CD4-positive, alpha-beta T cell (primary cell): Measurements from ENCODE around the gene KCNMA1. TPM values are rescaled to one million over a fixed set of nuclear protein-coding genes. Genes with fewer than 3 reads are reported as not detected.

Experiments
- ATAC-seq: fragments of 200-7000 bp; cut with Tn5 transposase; one replicate; pipeline ENCODE4 v1.10.0; 2022; ENCODE audit warnings: mild to moderate bottlenecking; ENCODE audit not compliant: poor library complexity
- CTCF ChIA-PET: fragments of 350-600 bp; sonication (Branson Sonifier 250); formaldehyde crosslinking; loops from one replicate; lab custom pipeline; 2021; ENCODE audit warnings: antibody characterized with exemption, inconsistent platforms; lab: Charles Lee
- POLR2A ChIA-PET: fragments of 350-600 bp; sonication (Branson Sonifier 250); formaldehyde crosslinking; loops from one replicate; lab custom pipeline; 2021; ENCODE audit warnings: antibody characterized with exemption, inconsistent platforms; lab: Charles Lee
- DNase-seq, 14 experiments: peaks; one replicate each; pipeline ENCODE4 v3.0.0-alpha.2; 2013 to 2020; ENCODE audit warnings: mixed read lengths in 2 of 14
- H3K27ac ChIP-seq, 2 donors: one replicate each; pipeline versions ENCODE4 v1.5.1 to v1.7.0; 2013; ENCODE audit warnings: low read length in 2 of 2, low read depth in 1 of 2, mild to moderate bottlenecking in 1 of 2
- H3K27me3 ChIP-seq, 2 experiments: 1 replicate in 1 of 2; 2 replicates in 1 of 2; pipeline versions ENCODE4 v1.6.1 to v1.7.0; 2013; ENCODE audit warnings: low read length in 2 of 2, control low read depth in 1 of 2, mild to moderate bottlenecking in 1 of 2, moderate library complexity in 1 of 2; ENCODE audit not compliant: insufficient read depth in 2 of 2, control insufficient read depth in 1 of 2
- H3K36me3 ChIP-seq: one replicate; pipeline ENCODE4 v1.6.1; 2013; ENCODE audit warnings: low read length, control low read depth; ENCODE audit not compliant: insufficient read depth
- H3K4me1 ChIP-seq: one replicate; pipeline ENCODE4 v1.6.1; 2013; ENCODE audit warnings: low read length, control low read depth; ENCODE audit not compliant: insufficient read depth
- H3K4me3 ChIP-seq: one replicate; pipeline ENCODE4 v1.5.1; 2013; ENCODE audit warnings: mild to moderate bottlenecking, low read length, moderate library complexity
- H3K9me3 ChIP-seq, 2 experiments: 1 replicate in 1 of 2; 2 replicates in 1 of 2; pipeline versions ENCODE4 v1.6.1 to v1.7.0; 2013; ENCODE audit warnings: low read length in 2 of 2, mild to moderate bottlenecking in 2 of 2, control low read depth in 1 of 2, moderate library complexity in 1 of 2; ENCODE audit not compliant: control insufficient read depth in 1 of 2, insufficient read depth in 1 of 2
- H3K27ac Mint-ChIP-seq: one replicate; pipeline ENCODE4 v1.8.0; 2020; ENCODE audit warnings: mixed read lengths
- H3K27me3 Mint-ChIP-seq: one replicate; pipeline ENCODE4 v1.8.0; 2021; ENCODE audit warnings: mixed read lengths
- H3K36me3 Mint-ChIP-seq: one replicate; pipeline ENCODE4 v1.8.0; 2021; ENCODE audit warnings: low read depth, mixed read lengths
- H3K4me1 Mint-ChIP-seq: one replicate; pipeline ENCODE4 v1.8.0; 2021; ENCODE audit warnings: low read depth, mixed read lengths
- H3K4me3 Mint-ChIP-seq: one replicate; pipeline ENCODE4 v1.8.0; 2020; ENCODE audit warnings: mild to moderate bottlenecking, mixed read lengths
- H3K9me3 Mint-ChIP-seq: one replicate; pipeline ENCODE4 v1.8.0; 2020; ENCODE audit warnings: mixed read lengths
- intact Hi-C, 2 experiments: fragments of 100-400 bp; cut with DNase I in 1 of 2; cut with micrococcal nuclease in 1 of 2; formaldehyde crosslinking; loops; one replicate each; pipeline versions ENCODE4 v1.15.1 to v1.9.0; 2023 to 2025; cut with DNase I, micrococcal nuclease
- total RNA-seq, 174 experiments: library from RNA in 2 of 174; stranded (reverse) in 2 of 174; gene quantifications; one replicate each; pipeline ENCODE4 v1.2.3 and lab custom pipeline; 2021 to 2026
- TF ChIP-seq, protein P1 (sequence below): fragments of 200-600 bp; IDR thresholded peaks from one replicate; pipeline ENCODE4 v1.8.0; 2022; ENCODE audit warnings: antibody characterized with exemption, mild to moderate bottlenecking

KCNMA1 gene
- total RNA-seq, 2 experiments from 2014 or later, result not detected

DNA sequence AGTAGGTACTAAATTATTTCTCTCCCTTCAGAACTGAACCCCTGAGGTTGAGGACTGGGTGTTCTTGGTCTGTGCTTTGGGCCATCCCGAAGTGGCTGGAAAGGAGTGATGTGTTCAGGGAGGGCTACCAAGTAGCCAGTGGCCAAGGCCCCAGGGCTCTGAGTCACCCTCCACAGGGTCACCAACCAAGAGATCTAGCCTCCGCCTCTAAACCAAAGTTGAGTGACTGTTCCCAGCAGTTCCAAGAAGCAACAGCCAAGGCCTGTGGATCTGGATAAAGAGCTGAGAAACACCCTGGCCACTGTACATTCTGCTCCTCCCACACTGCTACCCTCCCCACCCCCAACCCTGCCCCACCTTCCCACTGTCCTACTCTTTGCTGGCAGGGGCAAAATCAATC is 35.5 kb upstream of the KCNMA1 start:
- H3K36me3 ChIP-seq, result no peaks in the 10 kb centered on the region
- H3K4me3 ChIP-seq, result no peak overlapping the region
- H3K9me3 ChIP-seq, result peaks cover 0 to 3% of the 10 kb centered on the region in 2 experiments
- Mint-ChIP-seq H3K4me3 (no peak overlapping the region), H3K36me3 (no peaks in the 10 kb centered on the region), H3K27me3 (peaks cover 31% of the 10 kb centered on the region), H3K9me3 (no peaks in the 10 kb centered on the region), H3K27ac (no peak overlapping the region), H3K4me1 (no peaks in the 10 kb centered on the region)
- intact Hi-C loops, result no loop called here
- peaks cover 0 to 2% of the 10 kb centered on the region in 2 experiments for H3K27me3 ChIP-seq
- no peaks in the 10 kb centered on the region for H3K4me1 ChIP-seq
- ATAC-seq, result no peak
- ChIA-PET CTCF (no interaction called here), POLR2A (no interaction called here)
- TF ChIP-seq, protein P1, sequence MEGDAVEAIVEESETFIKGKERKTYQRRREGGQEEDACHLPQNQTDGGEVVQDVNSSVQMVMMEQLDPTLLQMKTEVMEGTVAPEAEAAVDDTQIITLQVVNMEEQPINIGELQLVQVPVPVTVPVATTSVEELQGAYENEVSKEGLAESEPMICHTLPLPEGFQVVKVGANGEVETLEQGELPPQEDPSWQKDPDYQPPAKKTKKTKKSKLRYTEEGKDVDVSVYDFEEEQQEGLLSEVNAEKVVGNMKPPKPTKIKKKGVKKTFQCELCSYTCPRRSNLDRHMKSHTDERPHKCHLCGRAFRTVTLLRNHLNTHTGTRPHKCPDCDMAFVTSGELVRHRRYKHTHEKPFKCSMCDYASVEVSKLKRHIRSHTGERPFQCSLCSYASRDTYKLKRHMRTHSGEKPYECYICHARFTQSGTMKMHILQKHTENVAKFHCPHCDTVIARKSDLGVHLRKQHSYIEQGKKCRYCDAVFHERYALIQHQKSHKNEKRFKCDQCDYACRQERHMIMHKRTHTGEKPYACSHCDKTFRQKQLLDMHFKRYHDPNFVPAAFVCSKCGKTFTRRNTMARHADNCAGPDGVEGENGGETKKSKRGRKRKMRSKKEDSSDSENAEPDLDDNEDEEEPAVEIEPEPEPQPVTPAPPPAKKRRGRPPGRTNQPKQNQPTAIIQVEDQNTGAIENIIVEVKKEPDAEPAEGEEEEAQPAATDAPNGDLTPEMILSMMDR, result no peak
- no peak overlapping the region for H3K27ac ChIP-seq
- no peak for DNase-seq

DNA sequence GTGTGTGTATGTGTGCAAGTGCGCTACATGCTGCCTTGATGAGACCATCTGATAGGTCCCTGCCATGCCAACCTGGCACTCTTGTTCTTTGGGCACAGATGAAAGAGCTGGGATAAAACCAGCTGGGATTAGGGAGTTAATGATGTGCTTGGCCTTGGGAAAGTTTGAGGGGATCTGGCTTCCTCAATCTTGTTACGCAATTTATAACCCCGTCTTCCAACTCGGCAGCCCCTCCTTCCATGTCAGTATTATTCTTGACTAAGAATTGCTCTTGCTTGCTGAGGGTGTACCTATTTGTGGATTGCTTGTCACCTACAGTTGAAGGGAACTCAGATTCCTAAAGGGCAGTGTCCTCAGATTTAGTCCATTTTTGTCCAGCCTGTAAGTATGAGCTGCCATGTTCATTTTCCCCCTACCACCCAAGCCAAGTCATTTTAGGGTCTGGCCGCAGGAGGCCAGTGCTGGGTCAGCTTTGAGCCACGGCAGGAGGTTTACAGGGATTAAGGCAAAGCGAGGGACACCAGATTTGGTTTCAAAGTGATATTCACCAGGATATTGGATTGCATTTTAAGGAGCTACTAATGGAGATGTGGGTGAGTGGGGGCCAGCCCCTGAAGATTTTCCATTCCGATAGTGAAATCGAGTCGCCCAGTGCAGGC is 34.1 kb upstream of the KCNMA1 start:
- TF ChIP-seq, protein P1, result no peak
- ATAC-seq, result no peak
- no peak overlapping the region for H3K27ac ChIP-seq
- Mint-ChIP-seq H3K4me3 (no peak overlapping the region), H3K36me3 (no peaks in the 10 kb centered on the region), H3K27ac (no peak overlapping the region), H3K4me1 (no peaks in the 10 kb centered on the region), H3K27me3 (peaks cover 44% of the 10 kb centered on the region), H3K9me3 (no peaks in the 10 kb centered on the region)
- ChIA-PET POLR2A (no interaction called here), CTCF (no interaction called here)
- no peak for DNase-seq
- no peak overlapping the region for H3K4me3 ChIP-seq
- no peaks in the 10 kb centered on the region for H3K4me1 ChIP-seq
- intact Hi-C loops, result no loop called here
- no peaks in the 10 kb centered on the region for H3K27me3 ChIP-seq
- H3K36me3 ChIP-seq, result no peaks in the 10 kb centered on the region
- peaks cover 0 to 3% of the 10 kb centered on the region in 2 experiments for H3K9me3 ChIP-seq

DNA sequence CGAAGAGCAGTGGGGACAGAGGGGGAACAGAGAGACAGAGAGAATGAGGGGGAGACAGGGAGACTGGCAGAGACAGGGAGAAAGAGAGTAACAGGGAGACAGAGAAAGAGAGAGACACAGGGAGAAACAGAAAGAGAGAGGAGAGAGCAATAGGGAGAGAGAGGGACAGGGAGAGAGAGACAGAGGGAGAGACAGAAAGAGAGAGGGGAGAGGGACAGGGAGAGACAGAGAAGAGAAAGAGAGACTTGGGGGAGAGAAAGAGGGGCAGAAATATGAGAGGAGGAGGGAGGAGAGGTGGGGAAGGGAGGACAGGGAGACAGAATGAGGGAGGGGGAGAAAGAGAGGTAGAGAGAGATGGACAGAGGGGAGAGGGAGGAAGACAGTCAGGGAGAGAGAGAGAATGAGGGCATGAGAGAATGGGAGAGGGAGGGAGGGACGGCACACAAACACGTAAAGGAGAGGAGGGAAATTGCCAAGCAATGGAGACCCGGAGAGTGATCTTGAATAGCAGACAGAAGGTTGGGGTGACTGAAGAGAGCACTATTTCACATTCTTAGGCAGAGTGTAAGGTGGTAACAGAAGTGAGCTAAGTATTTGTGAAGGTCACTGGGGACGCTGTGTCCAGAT is 33.3 kb upstream of the KCNMA1 start:
- Mint-ChIP-seq H3K36me3 (no peaks in the 10 kb centered on the region), H3K9me3 (no peaks in the 10 kb centered on the region), H3K27ac (no peak overlapping the region), H3K4me1 (no peaks in the 10 kb centered on the region), H3K27me3 (peaks cover 48% of the 10 kb centered on the region), H3K4me3 (no peak overlapping the region)
- CTCF ChIA-PET, result no interaction called here
- TF ChIP-seq, protein P1, result no peak
- ATAC-seq (no peak), DNase-seq (no peak)
- no peaks in the 10 kb centered on the region for H3K36me3 ChIP-seq
- no peak overlapping the region for H3K4me3 ChIP-seq
- H3K4me1 ChIP-seq, result no peaks in the 10 kb centered on the region
- POLR2A ChIA-PET, result no interaction called here
- H3K27ac ChIP-seq, result no peak overlapping the region
- H3K9me3 ChIP-seq, result peaks cover 0 to 3% of the 10 kb centered on the region in 2 experiments
- no peaks in the 10 kb centered on the region for H3K27me3 ChIP-seq
- intact Hi-C loops, result no loop called here
